G401.6 (cell line): Measurements from ENCODE around the gene VWA5A.

Experiments
- FAIRE-seq: peaks from 2 replicates; lab custom pipeline; 2012; peaks lifted over from hg19 to GRCh38; lab: Jason Lieb, UNC

VWA5A gene, protein sequence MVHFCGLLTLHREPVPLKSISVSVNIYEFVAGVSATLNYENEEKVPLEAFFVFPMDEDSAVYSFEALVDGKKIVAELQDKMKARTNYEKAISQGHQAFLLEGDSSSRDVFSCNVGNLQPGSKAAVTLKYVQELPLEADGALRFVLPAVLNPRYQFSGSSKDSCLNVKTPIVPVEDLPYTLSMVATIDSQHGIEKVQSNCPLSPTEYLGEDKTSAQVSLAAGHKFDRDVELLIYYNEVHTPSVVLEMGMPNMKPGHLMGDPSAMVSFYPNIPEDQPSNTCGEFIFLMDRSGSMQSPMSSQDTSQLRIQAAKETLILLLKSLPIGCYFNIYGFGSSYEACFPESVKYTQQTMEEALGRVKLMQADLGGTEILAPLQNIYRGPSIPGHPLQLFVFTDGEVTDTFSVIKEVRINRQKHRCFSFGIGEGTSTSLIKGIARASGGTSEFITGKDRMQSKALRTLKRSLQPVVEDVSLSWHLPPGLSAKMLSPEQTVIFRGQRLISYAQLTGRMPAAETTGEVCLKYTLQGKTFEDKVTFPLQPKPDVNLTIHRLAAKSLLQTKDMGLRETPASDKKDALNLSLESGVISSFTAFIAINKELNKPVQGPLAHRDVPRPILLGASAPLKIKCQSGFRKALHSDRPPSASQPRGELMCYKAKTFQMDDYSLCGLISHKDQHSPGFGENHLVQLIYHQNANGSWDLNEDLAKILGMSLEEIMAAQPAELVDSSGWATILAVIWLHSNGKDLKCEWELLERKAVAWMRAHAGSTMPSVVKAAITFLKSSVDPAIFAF

DNA sequence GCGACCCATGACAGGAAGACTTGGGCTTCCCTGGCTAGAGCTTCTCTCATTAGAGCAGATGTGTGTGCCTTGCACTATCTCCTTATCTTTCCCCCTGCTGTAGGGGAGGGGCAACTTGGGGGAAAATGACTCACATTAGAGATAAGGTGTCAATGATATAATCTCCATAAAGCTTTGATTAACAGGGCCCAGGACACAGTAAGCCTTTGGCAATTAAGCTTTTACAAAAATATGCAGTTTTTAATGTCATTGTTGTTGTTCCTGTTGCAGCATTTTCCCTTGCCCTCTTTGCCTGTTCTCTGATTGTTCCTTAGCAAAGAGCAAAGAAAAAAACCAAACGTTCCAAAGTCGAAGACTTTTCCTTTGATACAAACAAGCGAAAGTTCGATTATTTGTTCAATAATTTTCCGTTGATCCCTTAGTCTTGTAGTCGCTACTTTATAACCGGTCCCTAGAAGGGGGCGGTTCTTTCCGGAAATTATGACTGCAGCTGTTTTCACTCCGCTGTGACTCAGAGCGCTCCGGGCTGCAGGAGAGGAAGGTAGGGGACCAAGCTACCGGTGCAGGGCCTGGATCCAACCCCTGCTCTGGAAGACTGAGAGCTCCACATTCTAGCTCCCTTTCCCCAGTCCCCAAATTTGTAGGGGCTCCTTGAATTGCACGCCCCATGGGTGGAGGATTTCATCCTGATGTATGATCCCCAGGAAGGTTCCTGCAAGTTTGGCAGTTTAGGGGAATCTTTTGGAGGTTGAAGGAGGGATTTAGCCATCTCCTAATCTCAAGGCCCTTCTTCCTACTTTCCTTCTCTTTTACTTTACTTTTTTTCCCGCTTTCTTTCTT lies at the start of gene VWA5A:
Gene VWA5A (plus strand): TSS at position 509 of the 840 bp plus-strand sequence. CDS start 2,062 bp downstream, outside the sequence.
- FAIRE-seq, result peak; percentile 34

DNA sequence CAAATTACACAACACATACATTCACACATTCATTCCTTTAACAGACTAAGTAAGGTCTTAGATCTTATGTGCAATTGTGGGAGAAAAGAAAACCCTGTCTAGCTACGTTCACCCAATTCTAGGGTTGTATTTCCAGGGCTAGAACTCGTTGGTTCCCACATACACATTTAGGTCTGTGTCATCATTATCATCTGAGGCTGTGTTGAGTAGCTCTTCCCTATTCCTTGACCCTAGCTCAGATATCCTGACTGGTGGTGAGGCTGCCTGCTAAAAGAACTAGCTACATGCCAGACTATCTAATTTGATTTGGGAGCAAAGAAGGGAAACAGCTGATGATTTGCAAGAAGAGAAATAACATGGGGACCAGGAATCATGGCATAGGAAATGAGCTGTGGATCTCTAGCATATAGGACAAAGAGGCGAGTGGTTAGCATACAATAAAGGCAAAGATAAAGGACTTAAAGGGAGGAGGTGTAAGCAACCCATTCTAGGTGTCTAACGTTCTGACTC lies 46.6 kb upstream of the VWA5A start:
- no peak for FAIRE-seq

DNA sequence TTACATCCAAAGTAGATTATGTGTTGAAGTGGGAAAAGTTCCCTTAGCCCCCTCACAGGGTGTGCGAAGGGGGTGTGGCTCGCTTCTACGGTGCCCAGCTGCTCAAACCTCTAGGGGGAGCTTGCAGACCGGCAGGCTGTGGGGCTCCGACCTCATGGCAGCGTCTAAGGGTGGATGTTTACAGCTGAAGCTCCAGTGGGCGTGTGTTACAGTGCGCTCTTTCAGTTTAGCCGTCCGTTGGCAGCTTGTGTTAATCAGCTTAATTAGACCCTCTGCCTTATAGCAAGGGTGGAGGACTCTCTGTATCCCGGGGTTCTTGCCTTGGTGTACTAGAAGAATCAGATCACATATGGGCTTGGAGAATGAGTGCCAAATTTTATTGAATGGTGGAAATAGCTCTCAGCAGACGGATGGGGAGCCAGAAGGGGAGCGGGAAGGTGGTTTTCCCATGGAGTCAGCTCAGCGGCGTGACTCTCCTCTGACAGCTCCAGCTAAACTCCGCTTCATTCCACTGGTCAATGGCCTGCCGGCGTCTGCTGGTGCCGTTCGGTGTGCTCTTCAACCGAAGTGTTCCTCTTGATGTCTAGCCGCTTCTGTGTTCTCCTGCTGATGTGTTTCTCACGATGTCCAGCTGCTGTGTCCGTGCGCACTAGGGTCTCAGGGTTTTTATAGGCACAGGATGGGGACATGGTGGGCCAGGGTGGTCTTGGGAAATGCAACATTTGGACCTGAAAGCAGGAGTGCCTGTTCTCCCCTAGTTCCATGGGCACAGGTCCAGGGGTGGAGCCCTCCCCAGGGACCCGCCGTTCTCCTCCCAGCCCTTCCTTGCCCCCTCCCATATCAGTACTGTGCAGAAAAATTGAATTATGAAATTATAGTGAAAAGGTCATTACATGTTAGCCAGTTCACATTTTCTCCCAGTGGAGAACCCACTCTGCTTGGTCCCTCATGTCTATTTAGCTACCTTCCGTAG lies 45.5 kb upstream of the VWA5A start:
- peak; percentile 15 for FAIRE-seq

DNA sequence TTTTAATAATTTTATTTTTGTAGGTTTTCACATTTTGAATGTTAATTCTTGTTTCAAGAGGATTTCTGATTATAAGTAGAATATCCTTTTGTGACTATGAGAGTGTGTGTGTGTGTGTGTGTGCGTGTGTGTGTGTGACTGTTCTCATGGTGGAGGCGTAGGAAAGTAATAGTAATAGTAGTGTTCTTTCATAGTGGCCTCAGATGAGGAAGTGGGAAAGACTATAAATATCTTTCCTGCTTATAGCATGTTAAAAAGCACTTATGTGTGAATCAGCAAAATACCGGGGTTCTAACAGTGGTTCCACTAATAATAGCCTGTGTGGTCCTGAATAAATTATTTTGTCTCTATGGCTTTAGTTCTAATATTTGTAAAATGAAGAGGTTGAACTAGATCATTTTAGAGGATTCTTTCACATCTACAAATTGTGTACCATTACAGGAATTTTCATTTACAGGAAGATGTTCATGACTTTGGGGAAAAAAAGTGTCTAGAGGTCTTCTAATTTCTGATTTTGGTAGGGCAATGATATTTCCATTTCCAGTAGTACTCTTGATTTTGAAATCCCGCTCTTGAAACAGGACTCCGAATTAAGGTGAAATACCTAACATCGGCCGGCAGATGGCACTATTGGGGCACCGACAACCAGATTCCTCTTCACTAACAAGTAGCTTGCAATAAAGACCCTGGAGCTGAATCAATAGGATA lies 44.2 kb upstream of the VWA5A start:
- peak; percentile 86 for FAIRE-seq

DNA sequence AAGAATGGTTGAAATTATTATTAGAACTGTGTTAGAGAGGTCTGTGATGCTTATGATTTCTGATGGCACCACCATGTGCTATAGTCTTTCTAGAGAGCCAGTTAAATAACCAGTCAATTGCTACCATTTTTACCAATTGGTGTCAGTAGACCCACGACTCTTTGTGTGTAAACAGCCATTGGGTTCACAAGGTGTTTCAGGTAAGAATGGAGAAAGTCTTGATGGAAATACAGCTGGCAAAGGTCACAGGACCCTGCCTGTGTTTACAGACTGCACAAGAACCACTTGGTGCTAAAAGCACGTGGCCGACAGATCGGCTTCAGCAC lies 43.7 kb upstream of the VWA5A start:
- FAIRE-seq, result no peak

DNA sequence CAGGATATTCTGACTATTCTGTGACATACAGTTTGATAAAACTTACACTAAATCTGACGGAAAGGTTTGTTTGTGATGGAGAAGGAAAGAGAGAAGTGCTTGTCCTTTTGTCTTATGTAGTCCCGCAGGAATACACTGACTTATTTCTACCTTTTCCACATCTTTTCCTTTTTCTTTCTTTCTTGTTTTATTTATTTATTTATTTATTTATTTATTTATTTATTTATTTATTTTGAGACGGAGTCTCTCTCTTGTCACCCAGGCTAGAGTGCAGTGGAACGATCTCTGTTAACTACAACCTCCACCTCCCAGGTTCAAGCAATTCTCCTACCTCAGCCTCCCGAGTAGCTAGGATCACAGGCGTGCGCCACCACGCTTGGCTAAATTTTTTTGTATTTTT lies 43.1 kb upstream of the VWA5A start:
- no peak for FAIRE-seq

DNA sequence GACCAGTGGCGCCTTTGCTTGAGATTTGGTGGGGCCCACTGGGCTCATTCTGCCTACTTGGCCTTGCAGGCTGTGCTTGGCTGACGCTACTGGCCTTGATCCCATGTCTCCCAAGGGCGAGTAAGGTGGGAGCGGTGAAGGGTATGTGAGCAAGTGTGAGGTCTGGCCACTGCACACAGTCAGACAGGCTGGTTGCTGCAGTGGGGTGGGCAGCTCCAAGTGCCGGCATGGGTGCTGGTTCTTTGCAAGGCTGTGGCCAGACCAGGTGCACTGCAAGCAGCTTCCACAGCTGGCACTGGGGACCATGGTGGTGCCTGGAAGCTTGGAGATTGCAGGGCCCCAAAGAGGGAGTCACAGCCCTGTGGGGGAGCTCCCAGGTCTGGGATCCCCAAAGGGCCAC lies 40.7 kb upstream of the VWA5A start:
- FAIRE-seq, result no peak

DNA sequence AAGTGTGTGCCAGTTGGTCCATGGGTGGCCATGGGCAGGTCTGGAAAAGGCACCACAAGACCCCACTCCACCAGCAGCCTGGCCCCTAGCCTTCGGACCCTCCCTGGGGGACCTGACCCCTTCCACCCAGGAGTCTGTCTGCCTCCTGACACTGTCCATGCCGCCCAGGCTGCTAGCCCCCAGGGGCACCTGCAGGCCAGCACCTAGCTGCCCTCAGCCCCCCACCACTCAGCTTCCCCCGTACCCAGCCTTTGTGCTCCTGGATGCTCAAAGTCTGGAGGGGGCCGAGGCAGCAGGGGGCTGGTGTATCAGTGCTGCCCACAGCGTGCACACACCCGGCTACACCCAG lies 39.8 kb upstream of the VWA5A start:
- no peak for FAIRE-seq

DNA sequence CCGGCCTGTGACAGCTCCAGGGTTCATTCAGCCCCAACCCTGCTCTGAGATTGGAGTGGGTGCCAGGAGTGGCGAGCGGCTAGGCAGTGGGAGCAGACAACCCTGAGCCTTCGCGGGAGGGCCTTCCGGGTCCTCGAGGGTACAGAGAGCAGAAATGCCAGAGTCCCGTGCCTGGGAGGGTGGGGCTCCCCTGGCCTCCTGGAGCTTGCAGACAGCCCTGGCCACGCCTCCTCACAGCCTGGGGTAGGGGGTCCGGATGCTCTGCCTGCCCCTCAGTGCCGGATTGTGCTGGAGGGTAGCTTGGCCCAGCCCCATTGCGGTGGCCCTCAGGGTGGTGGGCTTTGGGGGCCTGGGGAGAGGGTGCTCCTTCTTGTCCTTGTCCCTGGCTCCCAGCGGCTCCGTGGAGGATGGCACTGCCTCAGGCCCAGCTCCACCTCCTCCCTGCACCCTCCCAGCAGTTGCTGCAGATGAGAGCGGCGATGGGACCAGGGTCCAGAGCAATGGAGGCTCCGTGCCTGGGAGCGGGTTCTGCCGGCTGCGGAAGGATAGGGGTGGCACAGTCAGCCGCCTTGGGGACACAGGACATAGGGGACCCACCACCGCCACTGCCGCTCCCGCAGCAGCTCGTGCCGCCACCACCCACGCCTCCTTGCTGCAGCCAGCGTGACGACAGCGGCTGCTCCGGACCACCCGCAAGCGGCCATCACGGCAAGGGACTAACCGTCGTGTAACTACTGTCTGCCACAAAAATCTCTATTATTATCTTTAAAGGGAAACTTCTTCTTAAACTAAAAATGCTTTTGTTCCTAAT lies 39.2 kb upstream of the VWA5A start:
- no peak for FAIRE-seq

DNA sequence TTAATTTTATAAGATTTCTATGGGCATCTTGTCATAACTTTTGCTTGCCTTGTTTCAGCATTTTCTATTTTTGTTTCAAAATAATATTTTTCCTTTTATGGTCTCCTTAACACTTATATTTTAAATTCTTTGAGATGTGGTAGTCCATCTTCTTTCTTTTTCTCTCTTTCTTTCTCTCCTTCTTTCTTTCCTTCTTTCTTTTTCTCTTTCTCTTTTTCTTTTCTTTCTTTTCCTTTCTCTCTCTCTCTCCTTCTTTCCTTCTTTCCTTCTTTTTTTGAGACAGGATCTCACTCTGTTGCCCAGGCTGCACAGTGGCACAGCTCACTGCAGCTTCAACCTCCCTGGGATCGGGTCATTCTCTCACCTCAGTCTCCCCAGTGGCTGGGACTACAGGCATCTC lies 38.0 kb upstream of the VWA5A start:
- FAIRE-seq, result no peak

DNA sequence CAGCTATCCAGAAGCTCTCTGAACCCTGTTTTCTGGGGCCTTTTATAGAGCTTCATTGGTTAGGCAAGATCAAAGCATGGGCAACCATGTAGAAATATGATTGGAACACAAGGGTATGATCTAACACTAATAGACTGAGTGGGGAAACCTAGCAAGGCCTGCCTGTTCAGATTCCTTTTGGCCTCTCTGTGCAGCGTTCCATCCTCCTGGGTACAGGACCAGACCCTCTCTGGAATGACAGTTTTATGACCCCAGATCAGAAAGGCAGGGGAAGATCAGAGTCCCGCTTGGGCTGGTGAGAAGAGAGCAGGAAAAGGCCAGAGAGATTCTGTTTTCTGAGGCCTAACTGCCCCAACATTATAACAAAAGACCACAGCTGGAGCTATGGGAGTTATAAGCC lies 36.7 kb upstream of the VWA5A start:
- no peak for FAIRE-seq

DNA sequence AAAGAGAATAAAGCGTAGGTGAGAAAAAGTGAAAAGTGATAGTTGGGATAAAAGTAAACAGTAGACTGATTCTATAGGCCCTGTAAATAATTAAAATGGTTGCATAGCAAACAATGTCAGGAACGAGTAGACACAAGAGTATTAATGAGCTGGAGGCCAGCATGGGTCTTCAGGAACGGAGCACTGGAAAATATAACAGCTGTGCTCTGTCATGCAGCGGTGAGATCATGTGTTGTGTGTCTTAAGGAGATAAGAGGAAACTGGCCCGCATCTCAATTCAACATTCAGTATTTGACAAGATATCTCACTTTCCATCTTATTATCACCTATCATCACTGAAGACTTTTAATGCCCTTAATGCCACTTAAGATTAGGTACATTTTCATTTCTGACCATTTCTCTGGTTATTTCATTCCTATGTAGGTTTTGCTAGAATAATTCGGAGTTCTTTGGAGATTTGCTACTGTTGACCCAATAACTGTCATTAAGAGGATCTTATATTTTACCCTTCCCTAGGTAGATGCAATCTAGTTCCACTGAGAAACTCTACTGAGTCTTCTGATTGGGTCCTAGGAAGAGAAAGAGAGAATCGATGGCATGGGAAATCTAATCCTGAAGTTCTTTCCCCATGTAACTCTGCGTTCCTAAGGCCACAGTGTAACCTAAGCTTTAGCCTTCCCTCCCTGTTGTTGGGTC lies 35.5 kb upstream of the VWA5A start:
- FAIRE-seq, result no peak

DNA sequence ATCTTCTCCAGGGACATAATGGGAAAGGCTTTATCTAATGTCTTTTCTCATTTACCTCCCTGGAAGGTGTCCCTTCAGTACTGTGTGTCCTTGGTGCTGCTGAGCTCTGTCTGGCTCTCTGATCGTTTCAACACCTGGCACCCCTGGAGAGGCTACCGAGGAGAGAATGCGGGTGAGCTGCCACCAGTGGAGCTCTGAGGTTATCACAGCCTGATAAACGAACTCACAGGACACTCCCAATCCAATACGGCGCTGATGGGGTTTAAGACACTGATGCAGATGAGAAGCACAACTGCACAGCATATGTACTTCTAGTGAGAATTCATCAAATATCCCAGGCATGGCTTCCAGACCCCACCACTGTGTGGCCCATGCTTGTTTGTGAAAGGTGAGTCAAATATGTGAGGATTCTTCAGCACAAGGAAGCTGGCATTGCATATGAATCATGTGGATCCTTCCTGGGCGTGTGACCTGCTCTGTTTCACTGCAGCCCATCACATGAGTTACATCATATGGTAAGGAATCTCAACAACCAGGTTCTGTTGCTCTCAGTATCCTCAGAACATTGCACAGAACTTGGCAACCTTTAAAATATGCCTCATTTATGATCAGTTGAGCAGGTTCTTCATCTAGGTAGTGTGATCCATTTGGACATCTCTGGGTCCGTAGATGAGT lies 34.8 kb upstream of the VWA5A start:
- FAIRE-seq, result no peak

DNA sequence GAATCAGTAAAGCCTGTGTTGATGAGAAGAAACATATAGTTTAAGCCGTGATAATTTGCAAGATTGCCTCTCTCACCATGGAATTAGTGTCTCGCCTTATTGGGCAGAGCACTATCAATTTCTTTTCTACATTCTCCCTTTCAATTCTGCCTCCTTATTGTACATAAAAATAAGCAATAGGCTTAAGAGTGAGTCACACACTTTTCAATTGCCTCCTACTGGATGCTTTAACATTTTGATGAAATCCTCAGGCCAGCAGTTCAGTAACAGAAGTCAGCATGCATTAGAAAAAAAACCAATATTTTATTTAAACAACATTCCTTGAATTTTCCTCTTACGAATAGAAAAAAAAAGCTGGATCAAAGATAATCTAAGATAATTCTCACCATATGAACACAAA lies 33.8 kb upstream of the VWA5A start:
- FAIRE-seq, result no peak

DNA sequence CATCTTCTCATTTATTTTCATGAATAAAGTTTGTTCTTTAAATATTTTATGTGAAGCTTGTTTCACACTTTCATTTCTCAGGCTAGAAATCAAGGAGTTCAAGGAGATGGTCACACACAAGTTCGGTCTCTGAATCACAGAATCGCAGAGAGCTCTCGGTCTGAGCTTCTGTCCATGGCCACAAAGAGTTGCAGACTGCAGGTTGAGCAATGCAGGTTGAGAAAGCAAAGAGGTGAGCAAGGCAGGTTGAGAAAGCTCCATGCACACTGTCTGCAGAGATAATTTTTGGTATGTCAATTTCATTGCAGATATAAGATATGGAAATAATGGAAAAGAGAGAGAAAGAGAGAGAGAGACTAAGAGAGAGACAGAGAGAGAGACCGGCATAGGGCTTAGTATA lies 32.9 kb upstream of the VWA5A start:
- no peak for FAIRE-seq

DNA sequence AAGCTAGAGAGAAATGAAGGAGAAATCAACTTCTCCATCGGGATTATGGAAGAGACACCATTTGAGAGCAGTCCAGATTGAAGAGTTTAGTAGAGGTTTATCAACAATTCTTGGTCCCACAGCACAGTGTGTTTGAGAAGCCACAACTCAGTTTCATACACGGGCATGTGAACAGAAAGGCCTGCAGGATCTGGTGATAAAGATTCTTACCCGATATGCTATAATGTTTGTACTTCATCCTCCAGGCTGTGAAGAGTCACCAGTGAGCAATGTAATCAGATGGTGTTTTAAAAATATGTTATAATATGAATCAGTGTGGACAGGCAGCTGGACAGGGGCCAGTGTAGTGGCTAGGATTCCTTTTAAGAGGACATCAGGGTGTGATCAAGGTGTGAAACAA lies 29.7 kb upstream of the VWA5A start:
- no peak for FAIRE-seq

DNA sequence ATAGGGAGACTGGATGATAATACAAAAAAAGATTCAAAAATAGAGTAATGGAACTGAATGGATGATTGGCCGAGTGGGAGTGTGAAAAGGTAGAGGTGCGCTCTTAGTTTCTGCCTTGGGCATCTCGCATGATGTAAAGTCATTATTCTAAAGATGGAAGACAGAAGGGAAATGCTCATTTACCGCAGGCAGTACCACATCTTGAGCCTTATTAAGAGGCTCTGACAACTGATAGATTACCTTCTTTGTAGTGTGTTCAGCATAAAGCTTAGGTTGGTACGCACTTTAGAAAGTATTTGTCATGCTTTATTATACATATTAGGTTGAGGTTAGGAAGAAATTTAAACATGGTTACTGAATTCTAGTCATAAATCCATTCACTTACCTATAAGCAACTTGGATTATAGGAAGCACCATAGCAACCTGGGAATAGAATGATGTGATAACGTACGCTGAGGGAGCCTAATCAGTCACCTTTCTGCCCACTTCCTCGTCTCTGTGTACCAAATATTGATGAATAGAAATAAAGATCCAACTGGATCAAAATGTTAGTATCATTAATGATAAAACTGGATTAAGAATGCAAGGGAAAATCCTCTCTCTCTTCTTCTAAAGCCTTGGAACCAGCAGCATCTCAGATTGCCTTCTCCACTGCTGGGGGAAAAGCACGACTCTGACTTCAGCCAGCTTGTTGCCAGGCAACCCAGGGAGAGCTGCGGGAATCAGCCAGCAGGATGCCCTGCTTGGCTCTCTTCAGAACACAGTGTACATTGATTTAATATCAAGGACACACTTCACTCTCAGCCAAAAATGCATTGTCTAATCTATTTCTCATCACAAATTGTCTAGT lies 29.0 kb upstream of the VWA5A start:
- FAIRE-seq, result no peak

DNA sequence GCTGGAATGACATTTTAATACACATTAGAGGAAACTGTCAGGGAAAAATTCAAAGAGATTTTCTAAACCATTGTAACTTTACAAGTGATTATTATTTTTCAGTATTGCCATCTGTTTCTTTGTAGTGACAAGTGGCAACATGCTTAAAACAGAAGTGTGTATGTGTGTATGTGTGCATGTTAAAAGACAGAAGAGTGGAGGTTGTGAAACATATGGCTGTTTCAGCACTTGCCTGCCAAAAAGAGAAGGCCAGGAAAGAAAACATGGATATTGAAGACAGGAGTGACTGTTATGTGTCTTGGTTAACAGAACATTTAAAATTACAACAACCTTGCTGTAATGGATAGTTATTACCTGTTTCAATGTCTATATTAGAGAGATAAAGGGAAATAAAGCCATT lies 24.3 kb upstream of the VWA5A start:
- FAIRE-seq, result no peak
